Activated naive CD4-positive, alpha-beta T cell treated with anti-CD3 and anti-CD28 coated beads for 36 hours (primary cell): ENCODE measurements around the gene P4HTM. TPM values are rescaled to one million over a fixed set of nuclear protein-coding genes. Genes with fewer than 3 reads are reported as not detected.

Experiments
- CTCF ChIA-PET: fragments of 350-600 bp; sonication (Branson Sonifier 250); formaldehyde crosslinking; loops from one replicate; lab custom pipeline; 2021; ENCODE audit warnings: antibody characterized with exemption; lab: Charles Lee
- DNase-seq: peaks from one replicate; pipeline ENCODE4 v3.0.0-alpha.2; 2020
- H3K27ac Mint-ChIP-seq: one replicate; pipeline ENCODE4 v1.8.0; 2021; ENCODE audit warnings: mild to moderate bottlenecking, mixed read lengths
- H3K27me3 Mint-ChIP-seq: one replicate; pipeline ENCODE4 v1.8.0; 2021; ENCODE audit warnings: low read depth, mixed read lengths
- H3K36me3 Mint-ChIP-seq: one replicate; pipeline ENCODE4 v1.8.0; 2021; ENCODE audit warnings: low read depth, mixed read lengths
- H3K4me1 Mint-ChIP-seq: one replicate; pipeline ENCODE4 v1.8.0; 2021; ENCODE audit warnings: low read depth, mixed read lengths
- H3K4me3 Mint-ChIP-seq: one replicate; pipeline ENCODE4 v1.8.0; 2021; ENCODE audit warnings: mild to moderate bottlenecking, moderate library complexity, mixed read lengths
- H3K9me3 Mint-ChIP-seq: one replicate; pipeline ENCODE4 v1.8.0; 2021; ENCODE audit warnings: mixed read lengths
- intact Hi-C: fragments of 100-400 bp; cut with micrococcal nuclease; formaldehyde crosslinking; loops from one replicate; pipeline ENCODE4 v1.15.1; 2023
- total RNA-seq, 2 experiments: library from RNA; stranded (reverse); gene quantifications; one replicate each; pipeline ENCODE4 v1.2.3, GENCODE V29; 2021

The P4HTM gene
- total RNA-seq: 10 to 100 TPM; 20.2 to 21.7 TPM

- DNase-seq: peak; percentile 88
- peaks cover 9% of the 10 kb centered on the region for H3K36me3 Mint-ChIP-seq
- peak within 1 kb of the TSS; percentile 94 for H3K4me3 Mint-ChIP-seq
- CTCF ChIA-PET: interaction anchor here (0.6 to 3.6 kb wide), 7 partner anchors 15 to 459 kb away, joined by 3 to 36 read pairs (median 5); partner anchors contain the start of genes NDUFAF3 and WDR6
- H3K9me3 Mint-ChIP-seq: no peaks in the 10 kb centered on the region
- no peaks in the 10 kb centered on the region for H3K27me3 Mint-ChIP-seq
- intact Hi-C loops: loop anchor here (1.0 to 2.0 kb wide), 4 partner anchors 17 to 287 kb away; partner anchors contain the start of genes ARIH2, C3orf62 and WDR6
- peak within 1 kb of the TSS; percentile 93 for H3K27ac Mint-ChIP-seq
- H3K4me1 Mint-ChIP-seq: peaks cover 36% of the 10 kb centered on the region
Measured at GRCh38 chr3:48989796-48990635, at the start of gene P4HTM. TSS of gene P4HTM (plus strand) at chr3:48990241. CDS start at chr3:48990257, 16 bp downstream.

- CTCF ChIA-PET: no interaction called here
- no peak for DNase-seq
- H3K27me3 Mint-ChIP-seq: no peaks in the 10 kb centered on the region
- H3K27ac Mint-ChIP-seq: peak overlapping the region; percentile 58
- peaks cover 10% of the 10 kb centered on the region for H3K36me3 Mint-ChIP-seq
- no peaks in the 10 kb centered on the region for H3K9me3 Mint-ChIP-seq
- H3K4me1 Mint-ChIP-seq: peaks cover 32% of the 10 kb centered on the region
- intact Hi-C loops: no loop called here
- H3K4me3 Mint-ChIP-seq: no peak overlapping the region
Measured at GRCh38 chr3:48945432-48945831, 44.6 kb upstream of the P4HTM start.

GRCh38 chr3:48945891-48946549 is 44.0 kb upstream of the P4HTM start:
- no peak overlapping the region for H3K4me3 Mint-ChIP-seq
- peaks cover 33% of the 10 kb centered on the region for H3K4me1 Mint-ChIP-seq
- DNase-seq: no peak
- H3K9me3 Mint-ChIP-seq: no peaks in the 10 kb centered on the region
- H3K27ac Mint-ChIP-seq: peak overlapping the region; percentile 11
- peaks cover 10% of the 10 kb centered on the region for H3K36me3 Mint-ChIP-seq
- intact Hi-C loops: no loop called here
- CTCF ChIA-PET: no interaction called here
- H3K27me3 Mint-ChIP-seq: no peaks in the 10 kb centered on the region

- Mint-ChIP-seq H3K27me3 (no peaks in the 10 kb centered on the region), H3K4me1 (peaks cover 34% of the 10 kb centered on the region), H3K9me3 (no peaks in the 10 kb centered on the region), H3K4me3 (no peak overlapping the region), H3K27ac (no peak overlapping the region), H3K36me3 (peaks cover 11% of the 10 kb centered on the region)
- intact Hi-C loops: no loop called here
- DNase-seq: no peak
- CTCF ChIA-PET: no interaction called here
Measured at GRCh38 chr3:48949376-48949717, 40.7 kb upstream of the P4HTM start.

GRCh38 chr3:48950051-48950450 is 40.0 kb upstream of the P4HTM start:
- intact Hi-C loops: loop anchor here (5.0 kb wide), 1 partner anchor 213 kb away; no protein-coding TSS in a partner anchor
- Mint-ChIP-seq H3K4me1 (peaks cover 27% of the 10 kb centered on the region), H3K36me3 (peaks cover 11% of the 10 kb centered on the region), H3K27ac (no peak overlapping the region), H3K9me3 (no peaks in the 10 kb centered on the region), H3K4me3 (no peak overlapping the region), H3K27me3 (no peaks in the 10 kb centered on the region)
- CTCF ChIA-PET: interaction anchor here (1.0 kb wide), 2 partner anchors 15 to 38 kb away, joined by 3 to 4 read pairs; no protein-coding TSS in a partner anchor
- DNase-seq: no peak

- Mint-ChIP-seq H3K9me3 (no peaks in the 10 kb centered on the region), H3K4me1 (peaks cover 16% of the 10 kb centered on the region), H3K36me3 (peaks cover 11% of the 10 kb centered on the region), H3K4me3 (no peak overlapping the region), H3K27me3 (no peaks in the 10 kb centered on the region), H3K27ac (no peak overlapping the region)
- intact Hi-C loops: loop anchor here (5.0 kb wide), 1 partner anchor 214 kb away; no protein-coding TSS in a partner anchor
- no peak for DNase-seq
- CTCF ChIA-PET: interaction anchor here (0.9 to 1.5 kb wide), 7 partner anchors 15 to 216 kb away, joined by 3 to 5 read pairs (median 4); no protein-coding TSS in a partner anchor
Measured at GRCh38 chr3:48951764-48952163, 38.3 kb upstream of the P4HTM start.

GRCh38 chr3:48952510-48953118 is 37.4 kb upstream of the P4HTM start:
- intact Hi-C loops: loop anchor here (5.0 kb wide), 1 partner anchor 215 kb away; no protein-coding TSS in a partner anchor
- no peak overlapping the region for H3K4me3 Mint-ChIP-seq
- H3K4me1 Mint-ChIP-seq: peaks cover 16% of the 10 kb centered on the region
- H3K9me3 Mint-ChIP-seq: no peaks in the 10 kb centered on the region
- H3K36me3 Mint-ChIP-seq: peaks cover 15% of the 10 kb centered on the region
- peak; percentile 75 for DNase-seq
- CTCF ChIA-PET: interaction anchor here (0.7 to 1.5 kb wide), 7 partner anchors 20 to 217 kb away, joined by 3 to 5 read pairs (median 4); no protein-coding TSS in a partner anchor
- no peaks in the 10 kb centered on the region for H3K27me3 Mint-ChIP-seq
- no peak overlapping the region for H3K27ac Mint-ChIP-seq

- Mint-ChIP-seq H3K4me3 (no peak overlapping the region), H3K36me3 (peaks cover 13% of the 10 kb centered on the region), H3K27me3 (no peaks in the 10 kb centered on the region), H3K9me3 (no peaks in the 10 kb centered on the region), H3K4me1 (peaks cover 3% of the 10 kb centered on the region), H3K27ac (no peak overlapping the region)
- CTCF ChIA-PET: no interaction called here
- DNase-seq: no peak
- intact Hi-C loops: no loop called here
Measured at GRCh38 chr3:48957006-48957705, 32.9 kb upstream of the P4HTM start.

GRCh38 chr3:48960841-48961413 is 29.1 kb upstream of the P4HTM start:
- no peaks in the 10 kb centered on the region for H3K9me3 Mint-ChIP-seq
- CTCF ChIA-PET: interaction anchor here (0.5 to 0.7 kb wide), 4 partner anchors 49 to 220 kb away, joined by 4 to 6 read pairs (median 4); no protein-coding TSS in a partner anchor
- no peaks in the 10 kb centered on the region for H3K27me3 Mint-ChIP-seq
- H3K27ac Mint-ChIP-seq: no peak overlapping the region
- H3K4me1 Mint-ChIP-seq: no peaks in the 10 kb centered on the region
- no peak overlapping the region for H3K4me3 Mint-ChIP-seq
- intact Hi-C loops: no loop called here
- H3K36me3 Mint-ChIP-seq: peaks cover 11% of the 10 kb centered on the region
- DNase-seq: no peak

- DNase-seq: no peak
- CTCF ChIA-PET: no interaction called here
- no peak overlapping the region for H3K4me3 Mint-ChIP-seq
- H3K27me3 Mint-ChIP-seq: no peaks in the 10 kb centered on the region
- H3K4me1 Mint-ChIP-seq: peaks cover 3% of the 10 kb centered on the region
- H3K27ac Mint-ChIP-seq: no peak overlapping the region
- H3K36me3 Mint-ChIP-seq: peaks cover 12% of the 10 kb centered on the region
- intact Hi-C loops: no loop called here
- no peaks in the 10 kb centered on the region for H3K9me3 Mint-ChIP-seq
Measured at GRCh38 chr3:48962340-48962739, 27.7 kb upstream of the P4HTM start.

- no peak for DNase-seq
- intact Hi-C loops: no loop called here
- Mint-ChIP-seq H3K27me3 (no peaks in the 10 kb centered on the region), H3K27ac (no peak overlapping the region), H3K4me3 (no peak overlapping the region), H3K4me1 (peaks cover 3% of the 10 kb centered on the region), H3K36me3 (peaks cover 14% of the 10 kb centered on the region), H3K9me3 (no peaks in the 10 kb centered on the region)
- CTCF ChIA-PET: no interaction called here
Measured at GRCh38 chr3:48962939-48963338, 27.1 kb upstream of the P4HTM start.
